HG03520 (cell line): ENCODE results near the gene HMGN4.
"Not testable (repeated sequence)": the region's sequence is repeated elsewhere in the genome, so short reads cannot be mapped to it uniquely, and the experiment has no call there.

Source experiments
- ATAC-seq: cut with Tn5 transposase; IDR thresholded peaks from one replicate; pipeline ENCODE4 v1.9.1; 2021; ENCODE audit warnings: mild to moderate bottlenecking, moderate library complexity; ENCODE audit not compliant: unreplicated experiment

HMGN4 gene

DNA sequence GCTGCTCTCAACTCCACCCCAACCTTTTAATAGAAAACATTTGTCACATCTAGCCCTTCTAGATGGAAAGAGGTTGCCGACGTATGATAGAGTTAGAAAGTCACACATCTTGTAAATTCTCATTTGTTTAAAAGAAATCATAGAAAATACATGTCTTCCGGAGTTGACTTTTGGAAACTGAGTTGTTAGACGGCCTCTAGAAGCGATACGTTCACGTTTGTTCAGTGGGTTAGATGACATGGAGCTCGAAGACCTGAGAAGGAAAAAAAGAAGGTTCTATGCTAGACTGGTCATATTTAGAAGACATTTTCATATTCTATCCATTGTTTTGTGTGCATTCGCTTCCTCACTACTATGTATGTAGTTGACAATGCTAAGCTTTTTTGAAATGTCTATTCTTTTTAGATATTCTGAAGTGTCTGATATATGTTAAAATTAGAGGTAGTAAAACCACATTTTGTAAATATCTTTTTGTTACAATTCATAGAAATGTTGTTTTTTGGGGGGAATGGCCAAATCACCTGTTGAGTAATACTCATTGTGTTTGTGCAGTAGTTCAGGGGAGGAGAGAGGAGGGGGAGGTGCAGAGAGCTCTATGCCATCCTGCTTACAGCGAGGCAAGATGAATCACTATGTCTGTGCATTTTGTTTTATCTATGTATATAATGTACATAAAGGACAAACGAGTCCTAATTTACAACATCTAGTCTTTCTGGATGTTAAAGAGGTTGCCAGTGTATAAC is 15.5 kb upstream of the HMGN4 start:
- not testable (repeated sequence) for ATAC-seq

- not testable (repeated sequence) for ATAC-seq
Observed at GRCh38 chr6:26524314-26524713, 13.9 kb upstream of the HMGN4 start.

GRCh38 chr6:26524722-26525370 is 13.3 kb upstream of the HMGN4 start:
- ATAC-seq: no peak

- ATAC-seq: no peak
Observed at GRCh38 chr6:26525838-26526237, 12.3 kb upstream of the HMGN4 start.

DNA sequence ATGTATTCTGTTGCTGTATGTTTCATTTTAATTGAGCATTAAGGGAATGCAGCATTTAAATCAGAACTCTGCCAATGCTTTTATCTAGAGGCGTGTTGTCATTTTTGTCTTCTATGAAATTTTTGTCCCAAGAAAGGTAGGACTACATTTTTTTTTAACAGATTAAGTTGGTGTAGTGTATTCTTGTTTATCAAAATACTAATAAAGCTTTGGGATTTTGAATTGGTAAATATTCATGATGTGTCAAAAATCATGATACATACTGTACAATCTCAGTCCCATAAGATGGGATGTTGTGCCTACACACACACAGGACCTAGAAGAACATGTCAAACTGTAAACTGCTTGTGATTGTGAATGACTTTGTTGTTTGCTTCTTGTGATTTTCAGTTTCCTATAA is 11.2 kb upstream of the HMGN4 start:
- no peak for ATAC-seq

DNA sequence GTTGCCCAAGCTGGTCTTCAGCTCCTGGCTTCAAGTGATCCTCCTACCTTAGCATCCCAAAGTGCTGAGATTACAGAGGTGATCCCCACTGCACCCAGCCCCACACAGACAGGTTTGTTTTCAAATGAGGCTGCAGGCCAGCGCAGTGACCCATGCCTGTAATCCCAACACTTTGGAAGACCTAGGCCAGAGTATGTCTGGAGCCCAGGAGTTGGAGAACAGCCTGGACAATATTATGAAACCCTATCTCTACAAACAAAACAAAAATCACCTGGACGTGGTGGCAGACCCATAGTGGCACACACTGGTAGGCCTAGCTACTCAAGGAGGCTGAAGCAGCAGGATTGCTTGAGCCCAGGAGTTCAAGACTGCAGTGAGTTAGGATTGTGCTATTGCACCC is 8.0 kb upstream of the HMGN4 start:
- ATAC-seq: no peak

DNA sequence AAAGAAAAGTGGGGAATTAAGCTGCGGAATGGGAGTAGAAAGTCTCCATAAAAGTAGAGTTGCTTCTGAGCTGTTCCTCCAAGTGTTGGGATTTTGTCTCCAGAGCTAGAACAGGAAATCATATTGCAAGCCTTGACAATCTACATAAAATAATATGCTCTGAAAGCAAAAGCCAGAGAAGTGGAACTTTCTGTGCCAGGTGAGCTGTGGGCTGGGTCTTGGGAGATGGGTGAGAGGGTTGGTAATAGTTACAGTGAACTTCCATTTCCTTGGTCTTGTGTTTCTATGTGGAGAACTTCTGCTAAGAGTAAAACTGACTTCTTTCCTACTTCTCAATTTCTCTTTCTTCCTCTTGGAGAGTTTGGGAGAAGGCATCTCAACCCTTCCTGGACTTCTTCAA is 6.3 kb upstream of the HMGN4 start:
- no peak for ATAC-seq

GRCh38 chr6:26532699-26533531 is 5.3 kb upstream of the HMGN4 start:
- ATAC-seq: peak; percentile 32

DNA sequence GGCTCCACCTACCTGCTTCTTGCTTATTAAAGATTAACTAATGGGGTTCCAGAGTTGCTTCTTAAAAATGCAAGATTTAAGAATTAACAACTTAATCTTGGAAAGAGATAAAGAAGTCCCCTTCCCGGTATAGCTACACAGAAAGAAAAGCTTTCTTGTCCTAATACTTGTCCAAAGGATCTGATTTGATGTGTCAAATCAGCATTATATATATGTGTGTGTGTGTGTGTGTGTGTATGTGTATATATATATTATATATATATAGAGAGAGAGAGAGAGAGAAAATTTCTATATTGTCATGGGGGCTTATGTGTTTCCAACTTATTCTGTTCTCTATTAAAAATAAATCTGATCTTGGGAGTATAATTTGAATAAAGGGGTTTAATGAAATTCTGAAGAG is 4.6 kb upstream of the HMGN4 start:
- no peak for ATAC-seq

DNA sequence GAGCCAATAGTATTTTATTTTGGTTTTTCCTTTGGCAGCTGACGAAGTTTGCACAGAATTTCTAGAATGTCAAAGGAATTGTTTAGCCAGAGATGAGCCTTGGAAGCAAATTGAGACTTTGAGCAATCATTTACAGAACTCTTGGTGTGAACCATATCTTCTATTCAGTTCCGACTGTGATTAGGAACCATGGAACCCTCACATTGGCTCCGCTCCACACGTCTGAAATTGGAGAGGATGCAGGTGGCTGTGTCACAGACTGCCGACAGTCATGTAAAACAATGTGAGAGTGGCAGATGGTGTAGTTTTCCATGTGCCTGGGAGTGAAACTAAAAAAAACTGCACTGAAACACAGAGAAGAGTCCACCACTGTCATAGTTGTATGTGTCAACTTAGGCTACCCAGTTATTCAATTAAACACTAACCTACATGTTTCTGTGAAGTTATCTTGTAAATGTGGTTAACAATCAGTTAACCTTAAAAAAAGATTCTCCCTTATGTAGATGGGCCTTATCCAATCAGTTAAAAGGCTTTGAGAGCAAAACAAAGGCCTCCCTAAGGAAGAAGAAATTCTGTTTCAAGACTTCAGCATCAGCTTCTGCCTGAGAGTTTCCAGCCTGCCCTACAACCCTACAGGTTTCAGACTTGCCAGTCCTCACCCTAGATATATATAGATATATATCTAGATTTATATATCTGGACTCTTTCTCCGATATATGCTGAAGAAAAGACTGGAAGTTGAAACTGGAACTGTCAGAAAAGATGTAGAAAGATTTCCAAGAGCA is 3.3 kb upstream of the HMGN4 start:
- ATAC-seq: no peak

DNA sequence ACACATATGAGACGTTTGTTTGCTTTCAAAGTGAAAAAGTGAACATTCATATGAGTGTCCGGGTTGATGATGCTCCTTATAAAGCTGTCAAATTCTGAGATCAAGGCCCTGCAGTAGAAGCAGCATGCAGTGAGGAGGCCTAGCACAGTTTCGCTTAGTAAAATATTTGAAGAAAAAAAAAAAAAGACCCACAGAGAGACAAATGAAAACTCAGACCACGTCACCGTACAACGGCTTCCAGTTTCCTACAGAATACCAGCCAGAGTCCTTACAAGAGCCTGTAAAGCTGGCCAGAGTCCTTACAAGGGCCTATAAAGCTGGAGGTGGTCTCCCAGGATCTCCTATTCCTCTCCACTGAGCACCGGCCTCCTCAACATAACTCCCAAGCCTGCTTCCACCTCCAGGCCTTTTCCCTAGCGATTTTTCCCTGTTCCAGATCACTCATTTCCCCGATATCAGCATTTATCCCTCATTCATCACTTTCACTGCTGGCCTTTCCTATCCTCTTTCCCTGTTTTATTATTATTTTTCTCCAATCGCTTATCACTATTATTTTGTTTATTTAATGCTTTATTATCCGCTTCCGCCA is 1.5 kb upstream of the HMGN4 start:
- no peak for ATAC-seq

DNA sequence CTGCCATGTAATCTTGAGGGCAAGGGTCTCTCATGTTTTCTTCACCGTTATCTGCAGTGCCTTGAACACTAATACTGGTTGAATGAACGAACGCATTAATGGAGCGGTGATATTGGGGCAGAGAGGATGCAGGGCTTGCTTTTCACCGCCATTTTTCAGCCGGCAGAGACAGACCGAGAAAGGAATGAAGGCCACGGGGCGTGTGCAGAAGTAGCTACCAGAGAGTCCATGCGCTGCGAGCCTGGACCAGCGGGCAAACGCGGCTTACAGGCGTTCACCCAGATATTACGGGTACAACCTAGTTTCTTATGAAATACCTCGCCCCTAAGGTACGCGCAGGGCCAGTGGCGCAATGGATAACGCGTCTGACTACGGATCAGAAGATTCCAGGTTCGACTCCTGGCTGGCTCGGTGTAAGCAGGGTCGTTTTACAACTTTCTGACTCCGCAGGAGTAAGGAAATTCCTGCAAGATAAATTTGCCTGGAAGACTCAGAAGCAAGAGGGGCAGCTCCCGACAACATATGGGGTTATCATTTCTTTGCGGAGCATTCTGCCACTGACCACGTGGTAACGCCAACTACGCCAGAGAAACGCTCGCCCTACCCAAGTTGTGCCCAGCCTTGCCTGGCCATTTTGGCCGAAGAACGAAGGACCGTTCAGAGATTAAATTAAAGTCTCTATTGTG is 863 bp upstream of the HMGN4 start:
- peak; percentile 33 for ATAC-seq

- ATAC-seq: no peak
Observed at GRCh38 chr6:26538572-26538902, 371 bp downstream of the HMGN4 start.

DNA sequence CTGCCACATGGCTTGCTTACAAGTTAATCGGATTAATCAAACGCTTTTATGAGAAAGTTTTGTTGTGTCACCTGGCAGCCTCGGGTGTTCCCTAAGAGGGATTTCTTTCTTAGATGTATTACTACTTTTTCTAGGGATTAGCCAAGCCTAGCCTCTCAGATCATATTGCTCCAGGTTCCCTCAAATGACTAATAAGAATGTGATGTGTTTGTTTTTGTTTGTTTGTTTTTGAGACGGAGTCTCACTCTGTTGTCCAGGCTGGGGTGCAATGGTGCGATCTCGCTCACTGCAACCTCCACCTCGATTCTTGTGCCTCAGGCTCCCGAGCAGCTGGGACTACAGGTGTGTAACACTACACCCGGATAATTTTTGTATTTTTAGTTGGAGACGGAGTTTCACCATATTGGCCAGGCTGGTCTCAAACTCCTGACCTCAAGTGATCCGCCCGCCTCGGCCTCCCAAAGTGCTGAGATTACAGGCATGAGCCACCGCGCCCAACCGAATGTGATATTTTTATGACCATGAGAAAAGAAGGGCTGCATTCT is 977 bp downstream of the HMGN4 start:
- ATAC-seq: no peak

DNA sequence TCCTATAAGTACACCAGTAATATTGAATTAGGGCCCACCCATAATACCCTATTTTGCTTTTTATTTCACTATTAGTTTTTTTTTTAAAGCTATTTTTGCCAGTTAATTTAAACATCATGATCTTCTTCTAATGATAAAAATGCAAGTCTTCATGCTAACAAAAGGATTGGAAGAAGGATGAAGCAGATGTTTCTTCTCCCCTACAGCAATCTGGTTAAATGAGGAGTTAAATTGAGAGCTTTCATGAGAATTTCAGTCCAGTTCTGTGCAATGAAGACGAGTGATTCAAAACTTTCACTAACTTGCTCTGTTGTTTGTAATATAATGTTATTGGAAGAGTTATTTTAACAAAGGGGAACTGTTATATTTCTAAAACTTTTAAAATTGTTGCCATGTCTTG is 3.4 kb downstream of the HMGN4 start:
- no peak for ATAC-seq

GRCh38 chr6:26543953-26544352 is 5.8 kb downstream of the HMGN4 start:
- ATAC-seq: no peak

- no peak for ATAC-seq
Observed at GRCh38 chr6:26544473-26544872, 6.3 kb downstream of the HMGN4 start.

DNA sequence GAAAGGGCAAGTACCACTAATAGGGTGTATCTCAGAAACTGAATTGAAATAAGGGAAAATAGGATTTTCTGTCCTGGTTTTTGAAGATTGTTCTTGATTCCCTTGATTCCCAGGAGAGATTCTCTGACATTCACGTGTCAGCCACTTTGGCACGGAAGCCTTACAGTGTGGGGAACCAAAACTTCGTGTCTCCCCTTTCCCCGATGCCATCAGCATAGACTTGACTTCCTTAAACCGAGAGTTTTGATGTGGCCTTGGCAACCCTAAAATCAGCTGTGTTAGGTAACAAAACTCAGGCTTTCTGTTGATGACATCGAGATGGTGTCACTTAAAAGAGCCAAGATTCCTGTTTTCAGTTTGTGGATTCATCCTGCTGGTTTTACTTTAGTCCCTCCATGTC is 7.5 kb downstream of the HMGN4 start:
- ATAC-seq: no peak

DNA sequence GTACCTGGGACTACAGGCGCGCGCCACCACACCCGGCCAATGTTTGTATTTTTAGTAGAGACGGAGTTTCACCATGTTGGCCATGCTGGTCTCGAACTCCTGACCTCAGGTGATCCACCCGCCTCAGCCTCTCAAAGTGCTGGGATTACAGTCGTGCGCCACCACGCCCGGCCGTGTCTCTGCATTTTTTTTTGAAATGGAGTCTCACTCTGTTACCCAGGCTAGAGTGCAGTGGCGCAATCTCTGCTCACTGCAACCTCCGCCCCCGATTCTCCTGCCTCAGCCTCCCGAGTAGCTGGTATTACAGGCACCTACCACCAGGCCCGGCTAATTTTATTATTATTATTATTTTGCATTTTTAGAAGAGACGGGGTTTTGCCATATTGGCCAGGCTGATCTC is 9.2 kb downstream of the HMGN4 start:
- not testable (repeated sequence) for ATAC-seq
